ENCODE data around the gene NPIPB6.
"Not testable (repeated sequence)": the region's sequence is repeated elsewhere in the genome, so short reads cannot be mapped to it uniquely, and the experiment has no call there.

The NPIPB6 gene

DNA sequence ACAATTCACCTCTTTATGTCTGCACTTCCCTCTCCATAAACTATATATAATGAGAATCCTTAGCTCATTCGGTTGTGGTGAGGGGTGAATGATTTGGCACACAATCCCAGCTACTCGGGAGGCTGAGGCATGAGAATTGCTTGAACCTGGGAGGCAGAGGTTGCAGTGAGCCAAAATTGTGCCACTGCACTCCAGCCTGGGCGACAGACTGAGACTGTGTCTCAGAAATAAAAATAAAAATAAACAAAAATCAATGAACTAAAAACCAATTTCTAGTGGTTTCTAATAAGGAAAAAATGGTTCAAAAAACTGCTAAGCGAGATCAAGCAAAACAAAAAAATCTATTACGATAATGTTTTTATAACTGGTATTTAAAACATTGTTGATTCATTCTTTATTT is at the start of gene NPIPB6:
TSS of gene NPIPB6 (minus strand) at position 101 of the 400 bp plus-strand sequence. CDS start 686 bp downstream, outside the sequence.
- not testable (repeated sequence) for DNase-seq

DNA sequence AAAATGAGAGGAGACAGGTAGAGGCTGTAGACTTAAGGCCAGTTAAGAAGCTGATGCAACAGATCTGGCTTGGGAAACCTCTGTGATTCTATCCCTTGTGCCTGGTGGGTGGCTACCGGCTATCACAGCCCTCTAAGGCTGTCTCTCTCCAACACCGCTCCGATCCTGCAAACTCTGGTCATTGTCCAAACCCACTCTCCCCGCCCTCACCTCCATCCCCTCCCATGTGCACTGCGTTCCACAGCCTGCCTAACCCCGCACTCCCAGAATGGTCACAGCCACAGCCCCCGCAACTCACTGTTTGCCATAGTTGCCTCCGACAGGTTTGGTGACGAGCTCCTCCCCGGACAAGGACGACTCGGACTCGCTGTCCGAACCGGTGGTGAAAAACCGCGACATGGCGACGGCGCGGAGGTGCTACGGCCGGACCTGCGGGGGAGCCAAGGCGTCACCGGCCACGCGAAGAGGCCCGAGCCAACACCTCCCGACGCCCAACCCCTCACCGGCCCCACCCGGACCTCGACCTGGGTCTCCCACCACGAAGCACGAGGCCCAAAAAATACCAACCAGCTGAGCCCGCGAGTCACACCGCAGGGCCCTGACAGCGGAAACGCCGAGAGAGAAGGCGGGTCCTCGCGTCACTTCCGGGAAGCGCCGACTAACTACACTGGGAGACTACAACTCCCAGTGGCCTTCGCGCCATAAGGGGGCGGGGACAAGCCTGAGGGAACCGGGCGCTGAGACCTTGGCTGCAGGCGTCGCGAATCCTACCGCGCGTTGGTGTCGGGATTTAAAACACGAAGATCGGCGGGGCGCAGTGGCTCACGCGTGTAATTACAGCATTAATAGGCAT is 40.1 kb upstream of the NPIPB6 start, which contains the start of gene EIF3CL:
TSS of gene EIF3CL (minus strand) at position 622 of the 853 bp plus-strand sequence. CDS start at position 399, 223 bp downstream.
- not testable (repeated sequence) for DNase-seq

DNA sequence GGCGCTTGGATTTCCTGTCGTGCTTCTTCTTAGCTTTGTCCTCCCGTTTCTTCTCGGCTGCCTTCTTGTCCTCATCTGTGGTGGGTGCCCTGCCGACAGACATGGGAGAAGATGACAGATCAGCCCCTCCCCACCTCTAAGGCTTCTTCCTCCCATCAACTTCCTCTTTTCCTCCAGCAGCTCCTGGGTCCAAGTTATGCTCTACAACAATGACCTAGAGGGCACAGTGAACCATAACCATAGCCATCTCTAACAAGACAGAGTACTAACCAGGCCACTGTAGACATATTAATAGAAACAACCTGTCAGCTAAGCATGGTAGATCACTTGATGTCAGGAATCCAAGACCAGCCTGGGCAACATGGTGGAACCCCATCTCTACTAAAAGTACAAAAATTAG is 28.7 kb upstream of the NPIPB6 start:
- DNase-seq, result not testable (repeated sequence)

DNA sequence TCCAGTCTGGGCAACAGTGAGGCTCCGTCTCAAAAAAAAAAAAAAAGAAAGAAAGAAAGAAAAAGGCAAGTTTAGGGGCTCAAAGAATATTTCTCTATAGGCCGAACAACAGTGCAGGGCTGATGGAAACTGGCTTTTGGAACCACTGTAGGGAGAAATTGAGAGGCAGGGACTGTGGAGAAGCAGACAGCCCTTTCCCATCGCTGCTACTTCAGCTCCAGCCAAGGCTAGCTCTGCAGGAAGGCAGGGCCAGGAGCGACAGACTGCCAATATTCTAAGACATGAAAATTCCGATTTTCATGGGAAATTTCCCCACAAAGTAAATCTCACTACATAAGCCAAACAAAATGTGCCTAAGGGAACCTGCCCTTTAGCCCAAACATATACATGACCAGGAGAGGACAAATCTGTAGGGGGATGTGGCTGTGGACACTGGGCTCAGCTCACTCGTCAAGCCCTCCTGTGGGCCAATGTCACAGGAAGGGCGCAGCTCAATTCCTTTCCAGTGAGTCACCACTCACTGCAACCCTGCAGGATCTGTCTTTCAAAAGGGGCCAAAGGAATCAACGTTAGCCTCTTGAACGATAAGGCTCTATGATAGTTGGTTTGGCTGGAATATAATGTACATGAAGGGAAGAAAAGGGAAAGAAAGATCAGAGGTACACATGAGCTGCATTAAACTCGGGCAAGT is 19.0 kb upstream of the NPIPB6 start:
- not testable (repeated sequence) for DNase-seq

DNA sequence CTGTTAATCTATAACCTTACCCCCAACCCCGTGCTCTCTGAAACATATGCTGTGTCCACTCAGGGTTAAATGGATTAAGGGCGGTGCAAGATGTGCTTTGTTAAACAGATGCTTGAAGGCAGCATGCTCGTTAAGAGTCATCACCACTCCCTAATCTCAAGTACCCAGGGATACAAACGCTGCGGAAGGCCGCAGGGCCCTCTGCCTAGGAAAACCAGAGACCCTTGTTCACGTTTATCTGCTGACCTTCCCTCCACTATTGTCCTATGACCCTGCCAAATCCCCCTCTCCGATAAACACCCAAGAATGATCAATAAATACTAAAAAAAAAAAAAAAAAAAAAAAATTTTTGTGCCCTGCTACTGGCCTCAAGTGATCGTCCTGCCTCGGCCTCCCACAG is 14.5 kb upstream of the NPIPB6 start:
- DNase-seq, result not testable (repeated sequence)

DNA sequence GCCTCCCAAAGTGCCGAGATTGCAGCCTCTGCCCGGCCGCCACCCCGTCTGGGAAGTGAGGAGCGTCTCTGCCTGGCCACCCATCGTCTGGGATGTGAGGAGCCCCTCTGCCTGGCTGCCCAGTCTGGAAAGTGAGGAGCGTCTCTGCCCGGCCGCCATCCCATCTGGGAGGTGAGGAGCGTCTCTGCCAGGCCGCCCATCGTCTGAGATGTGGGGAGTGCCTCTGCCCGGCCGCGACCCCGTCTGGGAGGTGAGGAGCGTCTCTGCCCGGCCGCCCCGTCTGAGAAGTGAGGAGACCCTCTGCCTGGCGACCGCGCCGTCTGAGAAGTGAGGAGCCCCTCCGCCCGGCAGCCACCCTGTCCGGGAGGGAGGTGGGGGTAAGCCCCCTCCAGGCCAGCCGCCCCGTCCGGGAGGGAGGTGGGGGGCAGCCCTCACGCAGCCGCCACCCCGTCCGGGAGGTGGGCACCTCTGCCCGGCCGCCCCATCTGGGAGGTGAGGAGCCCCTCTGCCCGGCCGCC is 13.9 kb upstream of the NPIPB6 start:
- not testable (repeated sequence) for DNase-seq

DNA sequence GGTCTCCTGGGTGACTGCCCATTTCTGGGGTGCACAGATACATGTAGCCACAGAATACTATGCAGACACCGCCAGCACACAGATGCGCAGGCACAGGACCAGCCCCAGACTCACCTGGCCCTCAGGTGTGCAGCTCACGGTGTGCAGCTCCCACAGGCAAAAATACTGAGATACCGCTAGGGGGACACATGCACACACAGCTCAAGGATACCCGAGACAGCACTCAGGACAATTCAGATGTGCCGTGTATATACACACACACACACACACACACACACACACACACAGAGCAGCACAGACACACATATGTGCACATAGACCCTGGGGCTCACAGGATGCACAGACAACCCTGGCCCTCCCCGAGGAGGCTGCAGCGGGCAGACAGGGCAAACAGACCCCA is 11.8 kb upstream of the NPIPB6 start:
- DNase-seq, result not testable (repeated sequence)

DNA sequence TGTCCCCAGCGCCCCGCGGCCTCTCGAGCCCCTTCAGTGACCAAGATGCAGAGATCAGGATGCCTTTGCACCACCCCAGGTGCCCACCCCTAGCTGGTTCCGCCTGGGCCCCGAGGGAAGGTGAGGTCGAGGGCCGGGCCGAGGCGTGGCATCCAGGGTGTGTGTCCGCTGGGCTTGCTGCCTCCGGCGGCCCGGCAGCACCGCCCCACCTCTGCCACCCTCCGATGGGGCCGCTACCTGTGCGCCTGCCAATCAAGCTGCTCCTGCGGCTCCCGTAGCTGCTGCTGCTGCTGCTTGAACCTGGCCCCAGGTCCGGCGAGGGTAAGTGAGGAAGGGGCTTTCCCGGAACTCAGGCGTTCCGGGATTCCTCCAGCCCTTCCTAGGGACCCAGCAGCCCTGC is 11.0 kb upstream of the NPIPB6 start:
- not testable (repeated sequence) for DNase-seq

DNA sequence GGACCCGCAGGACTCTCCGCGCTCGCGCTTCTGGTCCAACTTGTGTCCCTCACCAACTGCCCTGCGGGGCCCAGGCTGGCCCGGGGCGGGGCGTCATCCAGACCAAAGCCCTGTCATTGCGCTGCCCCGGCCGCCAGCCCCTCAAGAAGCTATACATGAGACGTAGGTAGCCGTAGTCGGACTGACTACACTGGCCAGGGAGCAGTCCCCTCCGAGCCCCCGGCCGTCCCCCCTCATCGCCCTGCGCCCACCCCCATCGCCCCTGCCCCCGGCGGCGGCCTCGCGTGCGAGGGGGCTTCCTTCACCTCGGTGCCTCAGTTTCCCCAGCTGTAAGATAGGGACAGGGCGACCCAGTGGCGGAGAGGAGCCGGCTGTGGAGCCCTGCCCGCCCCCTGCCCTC is 4.6 kb upstream of the NPIPB6 start:
- not testable (repeated sequence) for DNase-seq

DNA sequence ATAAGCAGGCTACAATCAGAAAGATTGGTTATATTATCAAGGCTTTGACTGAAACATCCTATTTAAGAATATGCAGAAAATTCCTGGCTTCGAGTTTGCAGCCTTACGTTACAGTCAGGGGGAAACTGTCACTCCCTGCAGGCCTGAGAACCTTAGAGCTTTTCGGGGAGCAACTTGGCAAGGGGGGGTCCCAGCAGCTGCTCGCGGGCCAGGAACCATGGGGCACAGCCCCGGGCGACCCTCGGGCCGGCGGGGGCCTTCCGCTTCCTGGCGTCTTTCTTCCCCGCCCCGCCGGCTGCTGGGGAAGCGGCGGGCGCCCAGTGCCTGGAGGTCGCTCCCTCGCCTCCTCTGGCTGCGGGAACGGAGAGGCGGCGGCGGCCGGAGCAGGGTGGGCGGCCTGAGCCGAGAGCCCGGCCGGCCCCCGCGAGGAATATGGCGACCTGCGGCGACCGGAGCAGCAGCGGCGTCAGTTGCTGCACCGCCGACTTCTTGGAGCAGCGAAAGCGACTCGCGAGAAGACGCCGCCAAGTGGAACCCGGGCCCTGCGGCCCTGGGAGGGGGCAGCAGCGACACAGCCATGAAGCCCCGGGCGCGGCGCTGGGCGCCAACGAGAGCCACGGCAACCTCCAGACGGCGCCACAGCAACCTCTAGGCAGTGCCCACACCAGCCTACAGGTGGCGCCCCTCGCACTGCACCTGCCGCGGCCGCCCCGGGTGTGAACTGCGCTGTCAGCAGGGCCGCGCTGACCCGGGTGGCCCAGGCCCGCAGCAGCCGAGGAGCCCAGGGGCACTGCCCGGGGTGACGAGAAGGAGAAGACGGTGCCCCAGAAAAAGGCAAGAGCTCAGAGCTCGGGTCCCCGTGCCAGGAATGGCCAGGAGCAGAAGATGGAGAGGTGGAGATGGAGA is 1.2 kb upstream of the NPIPB6 start:
- not testable (repeated sequence) for DNase-seq

DNA sequence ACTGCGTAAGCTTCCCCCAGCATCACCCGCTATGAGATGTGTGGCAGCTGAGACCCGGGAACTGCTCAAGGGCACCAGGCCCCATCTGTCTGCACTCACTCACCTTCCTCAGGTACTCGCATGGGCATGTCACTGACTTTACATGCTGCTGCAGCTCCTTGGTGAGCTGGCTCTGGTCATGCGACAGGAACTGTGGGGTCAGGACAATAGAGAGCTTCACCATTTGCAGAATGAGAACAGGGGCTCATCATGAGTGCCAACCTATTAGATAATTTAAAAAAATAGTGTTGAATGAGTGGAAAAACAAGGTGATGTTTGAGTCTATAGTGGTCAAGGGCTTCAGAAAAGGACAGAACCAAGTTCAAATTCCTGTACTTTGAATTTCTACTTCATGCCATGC is 708 bp downstream of the NPIPB6 start:
- DNase-seq, result not testable (repeated sequence)

DNA sequence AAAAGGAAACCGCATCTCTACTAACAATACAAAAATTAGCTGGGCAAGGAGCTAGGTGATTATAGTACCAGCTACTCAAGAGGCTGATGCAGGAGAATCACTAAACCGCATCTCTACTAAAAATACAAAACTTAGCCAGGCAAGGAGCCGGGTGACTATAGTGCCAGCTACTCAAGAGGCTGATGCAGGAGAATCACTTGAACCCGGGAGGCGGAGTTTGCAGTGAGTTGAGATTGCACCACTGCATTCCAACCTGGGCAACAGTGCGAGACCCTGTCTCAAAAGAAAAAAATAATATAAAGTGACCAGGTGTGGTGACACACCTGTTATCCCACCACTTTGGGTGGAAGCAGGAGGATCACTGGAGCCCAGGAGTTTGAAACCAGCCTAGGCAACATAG is 25.1 kb downstream of the NPIPB6 start:
- DNase-seq, result not testable (repeated sequence)

DNA sequence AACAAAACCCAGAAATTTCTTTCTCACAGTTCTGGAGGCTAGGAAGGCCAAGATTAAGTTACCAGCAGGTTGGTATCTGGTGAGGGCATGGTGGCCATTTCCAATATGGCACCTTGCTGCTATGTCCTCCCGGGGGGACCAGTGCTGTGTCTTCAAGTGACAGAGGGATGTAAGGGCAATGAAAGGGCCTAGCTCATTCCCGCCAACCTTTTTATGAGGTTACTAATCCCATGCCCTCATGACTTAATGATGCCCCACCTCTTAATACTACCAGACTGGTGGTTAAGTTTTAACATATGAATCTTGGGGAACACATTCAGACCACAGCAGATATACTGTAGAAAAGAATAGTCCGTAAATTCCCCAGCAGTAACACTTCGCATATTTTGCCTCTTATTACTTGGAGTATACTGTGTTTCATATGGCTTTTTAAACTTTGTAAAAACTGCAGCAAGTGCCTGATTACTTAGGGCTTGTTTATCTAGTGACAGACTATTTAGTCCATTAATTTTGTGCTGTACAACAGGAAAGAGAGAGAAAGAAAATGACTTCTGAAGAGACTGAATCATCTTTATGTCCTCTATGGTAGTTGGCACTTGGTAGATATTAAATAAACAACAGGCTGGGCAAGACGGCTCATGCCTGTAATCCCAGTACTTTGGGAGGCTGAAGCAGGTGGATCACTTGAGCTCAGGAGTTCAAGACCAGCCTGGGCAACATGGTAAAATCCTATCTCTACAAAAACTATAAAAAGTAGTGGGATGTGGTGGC is 26.2 kb downstream of the NPIPB6 start:
- DNase-seq, result not testable (repeated sequence)

DNA sequence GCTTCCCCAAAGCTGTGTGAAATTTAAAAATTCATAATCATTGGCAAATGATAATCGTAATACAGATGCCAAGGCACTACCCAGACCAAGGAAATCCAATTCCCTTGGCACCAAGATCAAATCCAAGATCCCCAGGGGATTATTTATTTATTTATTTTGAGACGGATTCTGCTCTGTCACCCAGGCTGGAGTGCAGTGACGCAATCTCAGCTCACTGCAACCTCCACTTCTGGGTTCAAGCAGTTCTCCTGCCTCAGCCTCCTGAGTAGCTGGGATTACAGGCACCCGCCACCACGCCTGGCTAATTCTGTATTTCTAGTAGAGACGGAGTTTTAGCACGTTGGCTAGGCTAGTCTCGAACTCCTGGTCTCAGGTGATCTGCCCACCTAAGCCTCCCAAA is 27.6 kb downstream of the NPIPB6 start:
- not testable (repeated sequence) for DNase-seq

DNA sequence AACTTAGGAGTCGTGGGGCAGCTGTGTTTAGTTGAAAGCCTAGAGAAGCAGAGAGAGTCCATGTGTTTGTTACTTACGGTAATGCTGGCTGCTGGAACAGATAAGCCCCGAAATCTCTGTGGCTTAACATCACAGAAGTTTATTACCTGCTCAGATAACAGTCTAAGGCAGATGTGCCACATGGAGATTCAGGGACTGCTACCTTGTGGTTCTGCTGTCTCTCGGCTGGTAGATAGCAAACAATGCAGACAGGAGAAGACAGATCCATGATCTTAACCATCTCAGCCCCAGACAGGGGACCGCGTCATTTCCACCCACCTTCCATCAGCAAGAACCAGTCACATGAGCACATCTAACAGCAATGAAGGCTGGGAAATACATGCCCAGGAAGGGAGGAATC is 30.7 kb downstream of the NPIPB6 start:
- not testable (repeated sequence) for DNase-seq

DNA sequence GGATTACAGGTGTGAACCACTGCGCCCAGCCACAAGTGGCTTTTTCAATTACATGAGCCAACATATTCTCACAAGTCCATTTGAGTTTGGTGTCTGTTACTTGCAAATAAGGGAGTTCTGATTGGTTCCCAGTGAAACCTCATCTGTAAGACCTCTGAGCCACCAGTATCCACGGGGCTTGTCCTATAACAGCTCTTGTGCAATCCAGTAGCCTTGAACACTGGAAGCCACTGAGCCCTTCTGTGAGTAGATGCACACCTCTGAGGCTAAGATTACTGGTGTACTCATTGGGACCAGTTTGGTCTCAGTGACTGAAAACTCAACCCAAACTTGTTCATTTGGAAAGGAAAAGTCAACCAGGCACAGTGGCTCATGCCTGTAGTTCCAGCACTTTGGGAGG is 32.3 kb downstream of the NPIPB6 start:
- not testable (repeated sequence) for DNase-seq

DNA sequence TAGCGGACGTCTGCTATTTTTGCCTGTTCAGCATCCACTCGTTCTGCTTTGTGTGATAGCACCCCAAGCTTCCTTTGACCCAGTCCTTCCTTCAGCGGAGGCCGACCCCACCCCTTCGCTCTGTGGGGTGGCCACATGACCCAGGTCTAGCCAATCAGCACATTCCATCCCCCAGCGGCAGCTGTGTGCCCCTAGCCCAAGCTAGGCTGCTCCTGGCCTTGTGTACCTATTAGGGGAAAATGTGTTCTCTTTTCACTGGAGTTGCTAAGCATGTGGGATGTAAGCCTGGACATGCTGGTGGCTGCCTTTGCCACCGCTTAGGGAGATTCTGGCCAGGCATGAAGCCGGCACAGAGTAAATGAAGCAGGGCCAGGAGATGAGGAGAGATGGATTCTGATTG is 33.1 kb downstream of the NPIPB6 start:
- not testable (repeated sequence) for DNase-seq

DNA sequence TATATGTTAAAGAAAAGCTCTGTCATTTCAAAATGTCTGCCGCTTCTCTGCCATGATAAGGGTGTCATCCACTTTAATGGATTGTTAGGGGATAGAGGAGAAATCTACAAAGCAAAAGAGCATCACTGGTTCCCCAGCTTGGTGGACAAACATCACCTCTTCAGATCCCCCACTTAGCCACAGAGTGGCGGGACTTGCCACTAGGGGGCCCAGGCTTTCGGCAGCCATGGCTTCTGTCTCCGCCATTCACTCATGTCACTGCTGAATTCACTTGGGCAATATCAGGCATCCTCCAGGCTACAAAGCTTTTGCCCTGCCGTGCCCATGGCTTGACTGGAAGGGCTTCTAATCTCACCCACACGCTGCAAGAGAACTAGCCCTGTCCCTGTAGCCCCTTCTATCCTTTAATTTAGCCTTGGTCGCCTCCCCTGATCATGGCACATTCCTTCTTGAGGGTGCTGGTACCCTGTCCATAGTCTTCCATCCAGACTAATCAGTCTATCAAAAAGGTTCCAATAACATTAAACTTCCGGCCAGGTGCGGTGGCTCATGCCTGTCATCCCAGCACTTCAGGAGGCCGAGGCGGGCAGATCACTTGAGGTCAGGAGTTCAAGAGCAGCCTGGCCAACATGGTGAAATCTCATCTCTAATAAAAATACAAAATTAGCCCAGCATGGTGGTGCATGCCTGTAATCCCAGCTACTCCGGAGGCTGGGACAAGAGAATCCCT is 36.3 kb downstream of the NPIPB6 start:
- peak; percentile 35 for DNase-seq

DNA sequence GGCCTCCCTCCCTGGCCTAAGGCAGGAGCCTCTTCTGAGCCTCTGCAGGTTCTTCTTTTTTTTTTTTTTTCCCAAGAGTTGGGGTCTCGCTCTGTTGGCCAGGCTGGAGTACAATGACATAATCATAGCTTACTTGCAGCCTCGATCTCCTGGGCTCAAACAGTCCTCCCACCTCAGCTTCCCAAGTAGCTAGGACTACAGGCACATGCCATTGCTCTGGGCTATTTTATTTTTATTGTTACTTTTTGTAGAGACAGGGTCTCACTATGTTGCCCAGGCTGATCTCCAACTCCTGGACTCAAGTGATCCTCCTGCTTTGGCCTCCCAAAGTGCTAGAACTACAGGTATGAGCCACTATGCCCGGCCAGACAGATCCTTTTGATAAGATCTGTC is 38.4 kb downstream of the NPIPB6 start:
- DNase-seq, result no peak

DNA sequence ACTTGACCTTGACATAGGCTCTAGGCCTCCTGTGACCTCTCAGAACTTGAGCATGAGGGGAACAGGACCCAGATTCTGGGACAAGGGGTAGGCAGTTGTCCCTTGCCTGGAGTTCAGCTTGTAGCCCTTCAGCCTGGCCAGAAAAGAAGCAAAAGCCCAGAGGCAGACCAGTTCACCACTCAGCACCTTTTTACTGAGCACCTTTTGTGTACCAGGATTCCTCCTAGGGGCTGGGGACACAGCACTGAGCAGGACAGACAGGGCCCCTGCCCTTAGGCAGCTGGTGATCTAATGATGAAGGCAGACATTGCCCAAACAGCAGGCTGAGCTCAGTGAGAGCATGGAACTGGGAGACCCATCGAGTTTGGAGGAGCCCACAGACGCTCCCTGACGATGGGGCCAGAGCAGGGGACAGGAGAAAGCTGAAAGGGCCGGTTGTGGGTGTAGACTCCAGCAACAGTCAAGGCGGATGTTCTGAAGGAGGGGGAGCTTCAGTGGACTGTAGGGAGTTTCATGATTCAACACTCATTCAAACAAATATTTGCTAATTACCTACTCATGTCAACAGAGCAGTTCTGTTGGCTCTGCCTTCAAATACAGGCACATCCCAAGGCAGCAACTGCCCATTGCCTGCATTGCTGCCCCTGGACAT is 38.9 kb downstream of the NPIPB6 start:
- no peak for DNase-seq
